ENCODE results near the gene PAN2.

PAN2 gene

DNA sequence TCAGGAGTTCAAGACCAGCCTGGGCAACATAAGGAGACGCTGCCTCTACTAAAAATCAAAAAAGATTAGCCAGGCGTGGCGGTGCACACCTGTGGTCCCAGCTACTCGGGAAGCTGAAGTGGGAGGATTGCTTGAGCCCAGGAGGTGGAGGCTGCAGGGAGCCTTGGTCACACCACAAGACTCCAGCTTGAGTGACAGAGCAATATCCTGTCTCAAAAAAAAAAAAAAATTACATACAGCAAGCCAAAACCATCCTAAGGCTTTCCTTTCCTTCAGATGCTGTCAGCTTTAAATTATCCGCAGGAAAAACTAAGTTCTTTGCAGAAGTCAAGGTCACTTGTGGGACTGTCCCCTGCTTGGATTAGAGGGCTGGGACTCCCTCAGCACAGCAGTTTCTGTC lies 35.0 kb downstream of the PAN2 start:
- no peak for TF ChIP-seq CTCF (IDR thresholded peaks at IDR 0.05; ENCODE audit: unreplicated experiment in 3 of 3)
- H3K27me3 Mint-ChIP-seq (ENCODE audit: low read depth) = no peaks in the 10 kb centered on the region
- peak overlapping the region; percentile 98 to 99 (median 99) for H3K4me3 Mint-ChIP-seq
- peaks cover 22% of the 10 kb centered on the region for H3K36me3 Mint-ChIP-seq (ENCODE audit: low read depth)
- H3K27ac Mint-ChIP-seq = peak overlapping the region; percentile 96 to 98 (median 98)
- H3K4me1 Mint-ChIP-seq = peaks cover 45% of the 10 kb centered on the region
- H3K9me3 Mint-ChIP-seq = no peaks in the 10 kb centered on the region

DNA sequence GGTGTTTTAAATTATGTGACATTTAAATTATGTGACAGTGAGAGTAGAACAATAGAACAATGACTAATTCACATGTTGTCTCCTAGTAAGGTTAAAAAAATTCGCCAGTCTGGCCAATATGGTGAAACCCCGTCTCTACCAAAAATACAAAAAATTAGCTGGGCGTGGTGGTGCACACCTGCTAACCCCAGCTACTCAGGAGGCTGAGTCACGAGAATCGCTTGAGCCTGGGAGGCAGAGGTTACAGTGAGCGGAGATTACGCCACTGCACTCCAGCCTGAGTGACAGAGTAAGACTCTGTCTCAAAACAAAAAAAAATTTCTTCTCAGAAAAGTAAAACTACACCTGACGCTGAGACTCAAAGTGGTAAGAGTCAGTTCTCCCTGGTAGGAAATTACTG lies 36.4 kb downstream of the PAN2 start:
- Mint-ChIP-seq H3K27ac (no peak overlapping the region), H3K36me3 (ENCODE audit: low read depth) (peaks cover 27% of the 10 kb centered on the region), H3K4me3 (peak overlapping the region; percentile 50 to 66 (median 59)), H3K27me3 (ENCODE audit: low read depth) (no peaks in the 10 kb centered on the region), H3K4me1 (peaks cover 44% of the 10 kb centered on the region), H3K9me3 (no peaks in the 10 kb centered on the region)
- no peak for TF ChIP-seq CTCF (IDR thresholded peaks at IDR 0.05; ENCODE audit: unreplicated experiment in 3 of 3)

GRCh38 chr12:56296295-56296694 lies 37.5 kb downstream of the PAN2 start:
- Mint-ChIP-seq H3K27ac (peak overlapping the region in 1 of 3 experiments; percentile 40), H3K4me3 (peak overlapping the region in 1 of 3 experiments; percentile 24), H3K9me3 (no peaks in the 10 kb centered on the region), H3K4me1 (peaks cover 35% of the 10 kb centered on the region), H3K36me3 (ENCODE audit: low read depth) (peaks cover 28% of the 10 kb centered on the region), H3K27me3 (ENCODE audit: low read depth) (no peaks in the 10 kb centered on the region)
- TF ChIP-seq CTCF (IDR thresholded peaks at IDR 0.05; ENCODE audit: unreplicated experiment in 3 of 3) = no peak

DNA sequence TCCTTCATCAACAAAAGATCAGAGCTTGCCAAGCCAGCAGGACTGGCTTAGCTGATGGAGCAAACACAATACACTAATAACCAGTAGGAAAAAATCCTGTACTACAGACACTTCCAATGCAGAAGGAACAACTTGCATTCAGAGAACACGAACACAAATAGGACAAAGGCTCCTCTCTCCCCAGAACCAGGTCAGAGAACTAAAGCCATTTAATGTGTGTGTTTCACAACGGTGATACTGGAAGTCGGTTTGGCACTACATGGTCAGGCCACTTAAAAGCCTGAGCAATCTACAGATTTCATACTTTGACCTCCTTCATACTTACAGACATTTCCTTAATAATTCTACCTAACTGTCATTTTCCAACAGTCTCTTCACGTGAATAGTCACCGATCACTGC lies 40.0 kb downstream of the PAN2 start:
- no peak for TF ChIP-seq CTCF (IDR thresholded peaks at IDR 0.05; ENCODE audit: unreplicated experiment in 3 of 3)
- Mint-ChIP-seq H3K27ac (no peak overlapping the region), H3K27me3 (ENCODE audit: low read depth) (no peaks in the 10 kb centered on the region), H3K9me3 (no peaks in the 10 kb centered on the region), H3K36me3 (ENCODE audit: low read depth) (peaks cover 37% of the 10 kb centered on the region), H3K4me1 (peaks cover 21% of the 10 kb centered on the region), H3K4me3 (no peak overlapping the region)

DNA sequence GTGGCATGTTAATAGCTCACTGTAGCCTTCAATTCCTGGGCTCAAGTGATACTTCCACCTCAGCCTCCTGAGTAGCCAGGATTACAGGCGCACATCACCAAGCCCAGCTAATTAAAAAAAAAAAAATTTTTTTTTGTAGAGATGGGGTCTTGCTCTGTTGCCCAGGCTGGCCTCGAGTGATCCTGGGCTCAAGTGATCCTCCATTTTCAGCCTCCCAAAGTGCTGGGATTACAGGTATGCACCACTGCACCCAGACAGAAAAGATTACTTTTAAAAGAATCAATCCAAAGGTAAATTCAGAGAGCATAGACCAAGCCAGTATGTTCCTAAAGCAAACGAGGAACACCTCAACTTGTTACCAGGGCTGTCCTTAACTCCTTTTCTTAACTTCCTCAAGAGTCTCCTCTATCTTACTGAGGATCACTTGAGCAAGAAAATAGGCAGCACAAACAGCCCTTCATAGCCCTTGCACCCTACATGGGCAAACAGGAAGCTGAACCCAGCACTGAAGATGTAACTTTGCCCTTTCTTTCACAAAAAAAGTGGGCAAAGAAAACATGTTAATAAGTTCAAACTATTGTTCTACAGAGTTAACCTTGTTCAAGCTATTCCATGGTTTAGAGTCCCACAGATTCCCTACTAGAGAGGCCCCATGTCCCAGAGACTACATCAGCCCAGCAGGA lies 45.0 kb downstream of the PAN2 start:
- TF ChIP-seq CTCF (IDR thresholded peaks at IDR 0.05; ENCODE audit: unreplicated experiment in 3 of 3) = no peak
- Mint-ChIP-seq H3K27me3 (ENCODE audit: low read depth) (no peaks in the 10 kb centered on the region), H3K36me3 (ENCODE audit: low read depth) (peaks cover 39% of the 10 kb centered on the region), H3K4me1 (no peaks in the 10 kb centered on the region), H3K4me3 (no peak overlapping the region), H3K27ac (no peak overlapping the region), H3K9me3 (no peaks in the 10 kb centered on the region)
